Endothelial cell of umbilical vein (primary cell): ENCODE measurements around the gene CD300LD. TPM values are rescaled to one million over a fixed set of nuclear protein-coding genes. Genes with fewer than 3 reads are reported as not detected.

Source experiments
- BruUV-seq: library from RNA; stranded (reverse); fragments of 400-500 nt; replicated peaks from 2 replicates; lab custom pipeline; 2021; lab: Mats Ljungman, UMichigan
- CTCF ChIA-PET: fragments of 300-600, 350-600 bp; sonication (Branson Sonifier 250); formaldehyde crosslinking; loops from one replicate; lab custom pipeline; 2021; ENCODE audit warnings: antibody characterized with exemption, inconsistent platforms; lab: Charles Lee
- POLR2A ChIA-PET: fragments of 300-600, 350-600 bp; sonication (Branson Sonifier 250); formaldehyde crosslinking; loops from one replicate; lab custom pipeline; 2021; ENCODE audit warnings: antibody characterized with exemption, inconsistent platforms; lab: Charles Lee
- DNase-seq: peaks from one replicate; pipeline ENCODE4 v3.0.0-alpha.2; 2011; ENCODE audit warnings: low read depth, low spot score
- FAIRE-seq: peaks from 2 replicates; lab custom pipeline; 2011; peaks lifted over from hg19 to GRCh38; lab: Jason Lieb, UNC
- H2AFZ ChIP-seq: 2 replicates; pipeline ENCODE4 v1.6.0; 2012; ENCODE audit warnings: low read depth, low read length, control low read depth, inconsistent platforms
- H3K27ac ChIP-seq: 2 replicates; pipeline ENCODE4 v1.5.1; 2011; ENCODE audit warnings: low read depth, mild to moderate bottlenecking, control low read depth, low read length, moderate library complexity; ENCODE audit not compliant: insufficient read depth
- H3K27me3 ChIP-seq, 2 experiments: 2 replicates each; pipeline versions ENCODE4 v1.6.0 to v1.6.1; 2011; ENCODE audit warnings: low read length in 2 of 2, mixed read lengths in 1 of 2; ENCODE audit not compliant: control insufficient read depth in 2 of 2, insufficient read depth in 2 of 2
- H3K36me3 ChIP-seq, 2 experiments: 2 replicates in 1 of 2; 3 replicates in 1 of 2; pipeline ENCODE4 v1.5.1; 2011; ENCODE audit warnings: low read length in 2 of 2, mild to moderate bottlenecking in 1 of 2, moderate library complexity in 1 of 2; ENCODE audit not compliant: control insufficient read depth in 2 of 2, insufficient read depth in 2 of 2; ENCODE audit errors: extremely low read depth in 1 of 2
- H3K4me1 ChIP-seq: 3 replicates; pipeline ENCODE4 v1.5.1; 2011; ENCODE audit warnings: mild to moderate bottlenecking, low read length; ENCODE audit not compliant: control insufficient read depth, insufficient read depth; ENCODE audit errors: extremely low read depth
- H3K4me2 ChIP-seq: 2 replicates; pipeline ENCODE4 v1.6.1; 2011; ENCODE audit warnings: low read length, control low read depth, mixed read lengths; ENCODE audit not compliant: insufficient read depth
- H3K4me3 ChIP-seq, 3 experiments: fragments of 200-600 bp in 1 of 3; sonication (generic), shearing (Covaris generic) in 1 of 3; replicated peaks in 1 of 3; 2 replicates each; pipeline ENCODE4 v1.5.1; 2011 to 2016; ENCODE audit warnings: control low read depth in 3 of 3, low read length in 3 of 3, mild to moderate bottlenecking in 2 of 3, inconsistent platforms in 1 of 3, low read depth in 1 of 3, moderate library complexity in 1 of 3; ENCODE audit not compliant: insufficient read depth in 1 of 3
- H3K79me2 ChIP-seq: 2 replicates; pipeline ENCODE4 v1.6.0; 2012; ENCODE audit warnings: low read length, inconsistent platforms; ENCODE audit not compliant: control insufficient read depth, insufficient read depth
- H3K9ac ChIP-seq: replicated peaks from 2 replicates; pipeline ENCODE3; 2011; ENCODE audit warnings: low read length, control low read depth; ENCODE audit not compliant: insufficient read depth; ENCODE audit errors: extremely low read depth
- H3K9me1 ChIP-seq: replicated peaks from 3 replicates; pipeline ENCODE4 v1.6.0; 2011; ENCODE audit warnings: mild to moderate bottlenecking, low read length; ENCODE audit not compliant: control insufficient read depth, insufficient read depth; ENCODE audit errors: extremely low read depth
- H3K9me3 ChIP-seq: replicated peaks from 2 replicates; pipeline ENCODE4 v1.5.1; 2012; ENCODE audit warnings: low read length, inconsistent platforms; ENCODE audit not compliant: control insufficient read depth, insufficient read depth
- H4K20me1 ChIP-seq: replicated peaks from 2 replicates; pipeline ENCODE3; 2011; ENCODE audit warnings: mild to moderate bottlenecking, low read length; ENCODE audit not compliant: control insufficient read depth, insufficient read depth; ENCODE audit errors: extremely low read depth
- CTCF ChIP-seq, 2 donors: IDR thresholded peaks; 1 replicate in 1 of 2; 2 replicates in 1 of 2; pipeline ENCODE4 v1.5.1; 2011; ENCODE audit warnings: low read length in 2 of 2, mild to moderate bottlenecking in 2 of 2, moderate library complexity in 2 of 2, control low read depth in 1 of 2, inconsistent platforms in 1 of 2, low read depth in 1 of 2; ENCODE audit not compliant: insufficient read depth in 1 of 2; ENCODE audit errors: extremely low read depth in 1 of 2
- EZH2 ChIP-seq: IDR thresholded peaks from 2 replicates; pipeline ENCODE4 v1.6.1; 2012; ENCODE audit warnings: borderline replicate concordance, low read depth, mild to moderate bottlenecking, moderate library complexity, low read length, inconsistent platforms; ENCODE audit not compliant: severe bottlenecking
- FOS ChIP-seq: IDR thresholded peaks from 2 replicates; pipeline ENCODE4 v1.6.1; 2011; ENCODE audit warnings: mild to moderate bottlenecking, low read length, moderate library complexity, borderline replicate concordance; ENCODE audit not compliant: insufficient read depth
- GATA2 ChIP-seq: IDR thresholded peaks from 2 replicates; pipeline ENCODE4 v1.7.0; 2011; ENCODE audit warnings: low read depth, mild to moderate bottlenecking, moderate library complexity, mixed read lengths, low read length; ENCODE audit not compliant: insufficient read length, insufficient read depth
- JUN ChIP-seq: IDR thresholded peaks from 2 replicates; pipeline ENCODE4 v1.6.1; 2011; ENCODE audit warnings: borderline replicate concordance, low read depth; ENCODE audit not compliant: insufficient read length, insufficient read depth
- MAX ChIP-seq: IDR thresholded peaks from 2 replicates; pipeline ENCODE4 v1.6.1; 2011; ENCODE audit not compliant: insufficient read depth, insufficient read length
- MYC ChIP-seq: IDR thresholded peaks from one replicate; pipeline ENCODE4 v1.6.1; 2011; ENCODE audit warnings: mild to moderate bottlenecking, low read depth, low read length
- POLR2A ChIP-seq: IDR thresholded peaks from 2 replicates; pipeline ENCODE4 v1.6.1; 2012; ENCODE audit warnings: low read depth, mild to moderate bottlenecking, control low read depth, low read length
- POLR2AphosphoS5 ChIP-seq: IDR thresholded peaks from 2 replicates; pipeline ENCODE4 v1.6.1; 2012; ENCODE audit warnings: low read depth, mild to moderate bottlenecking, control low read depth, low read length, moderate library complexity; ENCODE audit not compliant: insufficient read depth
- dilution Hi-C: fragments of 300-500 bp; cut with MboI; formaldehyde crosslinking; loops from one replicate; pipeline ENCODE4 v1.15.0; 2019; ENCODE audit warnings: low sequenced_read_pairs; ENCODE audit not compliant: extremely low pct_ligation_motif_present
- intact Hi-C: fragments of 100-400 bp; cut with micrococcal nuclease; formaldehyde crosslinking; loops from one replicate; pipeline ENCODE4 v1.10.0; 2022
- polyA plus RNA-seq, 4 experiments: library from polyadenylated mRNA; depleted of rRNA in 3 of 4; stranded (reverse) in 3 of 4; unstranded in 1 of 4; fragments of >200 nt; gene quantifications; 2 replicates each; pipeline versions ENCODE4 v1.2.1 to v1.2.3, GENCODE V29; 2011 to 2012; ENCODE audit warnings: missing spikeins in 1 of 4
- total RNA-seq: library from RNA; stranded (reverse); gene quantifications from 2 replicates; pipeline ENCODE4 v1.2.3, GENCODE V29; 2021

The CD300LD gene
- total and polyA plus RNA-seq, 2 donors (not counting 3 experiments of a cell fraction or from before 2014, with no cell fraction given), result not detected

- no peak overlapping the region for H3K4me2 ChIP-seq
- H2AFZ ChIP-seq, result no peak overlapping the region
- FAIRE-seq (no peak), DNase-seq (no peak)
- no peak for TF ChIP-seq MYC
- no peak for TF ChIP-seq FOS
- no peak for TF ChIP-seq MAX
- no peak for TF ChIP-seq GATA2
- no peak for TF ChIP-seq EZH2
- no peak for TF ChIP-seq POLR2A
- no peak for TF ChIP-seq CTCF (IDR thresholded peaks at IDR 0.05; ENCODE audit: extremely low read depth in 1 of 2, insufficient read depth in 1 of 2, low read depth in 1 of 2, low read length in 2 of 2)
- no peak for TF ChIP-seq POLR2AphosphoS5
- no peak for TF ChIP-seq JUN
- dilution Hi-C loops, result no loop called here
- H3K9me3 ChIP-seq, result no peaks in the 10 kb centered on the region
- H3K9ac ChIP-seq, result no peak overlapping the region
- H3K79me2 ChIP-seq, result no peaks in the 10 kb centered on the region
- H3K4me3 ChIP-seq, result no peak overlapping the region
- H3K36me3 ChIP-seq, result no peaks in the 10 kb centered on the region
- H4K20me1 ChIP-seq, result no peaks in the 10 kb centered on the region
- CTCF ChIA-PET, result no interaction called here
- H3K27ac ChIP-seq, result no peak overlapping the region
- POLR2A ChIA-PET, result no interaction called here
- H3K4me1 ChIP-seq, result no peaks in the 10 kb centered on the region
- no peaks in the 10 kb centered on the region for H3K27me3 ChIP-seq
- intact Hi-C loops, result no loop called here
- no TSS peak for BruUV-seq
- H3K9me1 ChIP-seq, result no peaks in the 10 kb centered on the region
These were observed 44.8 kb downstream of the CD300LD start for GRCh38 chr17:74547264-74547663.
